HS-5 (cell line): ENCODE results near the gene MROH9.
A peak's percentile ranks its signal among the peaks of the same experiment; 100 is the strongest.
"Not testable (repeated sequence)": the region's sequence is repeated elsewhere in the genome, so short reads cannot be mapped to it uniquely, and the experiment has no call there.

Experiments used
- DNase-seq: peaks from one replicate; pipeline ENCODE4 v3.0.0-alpha.2; 2012; ENCODE audit warnings: low read depth

The MROH9 gene

DNA sequence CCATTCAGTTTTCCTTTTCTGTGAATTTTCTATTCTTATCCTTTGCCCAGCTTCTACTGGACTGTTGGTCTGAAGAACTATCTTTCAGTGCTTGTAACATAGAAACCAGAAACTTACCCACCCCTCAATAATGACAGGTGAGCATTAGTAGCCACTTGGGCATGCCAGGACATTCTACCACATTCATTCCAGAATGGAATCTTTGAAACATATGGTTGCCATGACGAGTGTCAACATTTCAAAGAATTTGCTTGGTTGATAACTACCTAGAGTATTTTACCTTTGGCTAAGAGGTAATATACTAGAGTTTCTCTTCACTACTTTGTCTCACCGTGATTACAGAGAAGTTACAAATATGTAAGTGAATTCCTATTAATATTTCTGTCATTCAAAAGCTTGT lies at the start of gene MROH9:
TSS of gene MROH9 (plus strand) at position 304 of the 400 bp plus-strand sequence. CDS start 10,023 bp downstream, outside the sequence.
- no peak for DNase-seq

DNA sequence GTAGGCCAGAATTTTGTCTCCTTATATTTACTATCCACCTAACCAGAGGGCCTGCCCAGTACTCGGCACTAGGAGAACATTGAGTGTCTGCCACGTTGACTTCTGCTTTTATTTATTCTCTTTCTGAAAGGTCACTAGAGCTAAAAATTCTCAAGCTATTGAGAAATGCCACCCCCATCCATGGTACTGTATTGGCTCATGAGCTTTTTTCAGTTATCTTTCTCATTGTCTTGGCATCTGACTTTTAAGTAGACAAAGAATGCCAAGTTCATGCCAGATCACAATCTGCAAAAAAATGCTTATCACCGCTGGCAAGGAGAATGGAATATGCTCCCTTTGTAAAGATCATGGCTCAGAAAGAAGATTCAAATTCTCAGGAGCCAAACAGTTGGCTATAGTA lies 49.8 kb upstream of the MROH9 start:
- no peak for DNase-seq

- DNase-seq = no peak
Measured at GRCh38 chr1:170886460-170886859, 48.9 kb upstream of the MROH9 start.

DNA sequence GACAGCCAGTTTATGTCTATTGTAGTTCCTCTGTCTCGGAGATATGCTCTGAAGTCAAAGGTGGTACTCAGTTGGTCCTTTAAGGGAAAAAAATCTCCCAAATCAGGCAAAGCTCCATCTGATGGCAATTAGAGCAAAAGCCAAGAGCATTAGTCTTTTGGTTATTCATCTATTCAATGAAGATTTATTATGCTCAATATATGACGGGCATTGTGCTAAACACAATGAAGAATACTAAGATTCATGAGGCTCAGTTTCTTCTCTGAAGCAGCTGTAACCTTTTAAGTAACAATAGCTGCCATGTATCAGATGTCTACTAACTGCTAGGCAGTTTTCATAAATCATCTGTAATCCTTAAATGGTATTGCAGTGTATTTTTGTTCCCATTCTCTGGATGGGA lies 47.6 kb upstream of the MROH9 start:
- DNase-seq = no peak

DNA sequence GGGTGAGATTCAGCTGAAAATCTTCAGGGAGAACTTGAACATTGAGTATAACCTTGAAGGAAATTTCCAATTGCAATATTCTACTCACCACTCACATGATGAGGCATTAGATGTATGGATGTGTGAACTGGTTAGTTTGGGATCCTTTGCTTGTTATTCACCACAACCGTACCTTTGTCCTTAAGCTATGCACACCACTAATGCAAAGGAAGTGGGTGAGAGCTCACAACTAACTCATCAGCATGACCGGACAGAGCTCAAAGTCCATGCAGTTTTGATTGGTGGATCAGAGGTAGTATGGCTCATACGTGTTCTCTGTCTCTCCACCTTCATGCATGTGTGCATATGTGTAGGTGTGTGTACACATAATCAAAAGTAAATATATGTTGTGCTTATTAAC lies 43.5 kb upstream of the MROH9 start:
- DNase-seq = no peak

DNA sequence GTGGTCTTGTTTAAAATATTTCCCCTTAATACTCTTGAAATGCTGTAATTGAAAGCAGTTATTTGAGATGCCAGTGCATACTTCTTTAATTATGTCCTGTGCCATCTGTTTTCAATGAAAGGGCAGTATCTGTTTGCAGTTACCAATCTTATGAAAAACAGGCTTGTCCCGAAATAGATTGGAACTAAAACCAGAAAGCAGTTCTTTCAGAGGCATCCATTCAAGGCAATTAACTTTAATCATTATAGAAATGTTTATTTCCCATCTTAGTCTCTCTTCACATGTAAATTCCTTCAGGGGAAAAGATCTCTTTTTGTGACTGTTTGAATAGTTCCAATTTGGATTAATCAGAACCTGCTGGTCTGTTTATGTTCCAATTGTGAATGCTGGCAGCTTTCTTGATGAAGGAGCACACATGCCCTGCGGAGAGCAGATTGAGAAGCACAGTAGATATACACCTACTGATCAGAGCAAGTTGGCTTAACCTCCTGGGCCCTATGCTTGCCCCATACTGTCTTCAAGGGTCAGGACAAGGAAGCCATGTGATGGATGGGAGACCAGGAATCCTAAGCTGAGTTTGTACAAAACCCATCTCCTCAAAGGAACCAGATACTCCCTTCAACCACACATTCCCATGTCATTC lies 41.6 kb upstream of the MROH9 start:
- no peak for DNase-seq

- no peak for DNase-seq
Measured at GRCh38 chr1:170903961-170904360, 31.4 kb upstream of the MROH9 start.

DNA sequence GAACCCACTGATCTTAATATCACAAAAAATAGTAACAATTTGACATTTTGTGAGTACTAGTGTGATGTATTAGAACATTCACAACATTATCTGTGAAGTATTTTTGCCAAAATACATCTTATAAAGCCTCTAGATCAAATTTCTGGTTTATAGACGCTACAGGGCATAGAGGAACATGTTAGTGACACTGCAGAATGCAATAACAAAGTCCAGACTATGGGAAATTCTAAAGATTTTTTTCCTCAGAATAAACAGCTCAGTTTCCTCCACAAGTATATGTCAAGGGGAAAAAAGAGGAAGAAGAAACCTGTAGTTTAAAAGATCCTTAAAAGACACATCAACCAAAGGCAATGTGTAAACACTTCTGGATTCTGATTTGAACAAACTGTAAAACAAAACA lies 26.4 kb upstream of the MROH9 start:
- DNase-seq = no peak

DNA sequence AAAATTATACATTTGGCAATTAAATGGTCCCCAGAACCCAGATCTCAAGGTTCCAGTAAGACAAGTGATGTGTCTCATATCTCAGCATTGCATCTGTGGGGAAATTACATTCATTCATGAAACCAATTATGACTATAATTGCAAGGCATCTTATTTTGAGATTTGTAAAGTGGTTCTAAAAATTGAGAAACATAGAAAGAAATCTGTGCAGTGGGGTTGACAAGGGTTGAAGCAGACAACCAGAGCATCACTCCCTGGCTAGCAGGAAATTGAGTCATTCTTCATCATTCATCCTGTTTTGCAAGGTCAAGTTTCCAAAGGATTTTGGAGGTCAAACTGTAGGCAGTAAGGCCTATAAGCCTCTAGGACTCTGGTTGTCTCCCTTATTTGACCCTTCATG lies 25.1 kb upstream of the MROH9 start:
- DNase-seq = peak; percentile 66

- no peak for DNase-seq
Measured at GRCh38 chr1:170917373-170917772, 18.0 kb upstream of the MROH9 start.

DNA sequence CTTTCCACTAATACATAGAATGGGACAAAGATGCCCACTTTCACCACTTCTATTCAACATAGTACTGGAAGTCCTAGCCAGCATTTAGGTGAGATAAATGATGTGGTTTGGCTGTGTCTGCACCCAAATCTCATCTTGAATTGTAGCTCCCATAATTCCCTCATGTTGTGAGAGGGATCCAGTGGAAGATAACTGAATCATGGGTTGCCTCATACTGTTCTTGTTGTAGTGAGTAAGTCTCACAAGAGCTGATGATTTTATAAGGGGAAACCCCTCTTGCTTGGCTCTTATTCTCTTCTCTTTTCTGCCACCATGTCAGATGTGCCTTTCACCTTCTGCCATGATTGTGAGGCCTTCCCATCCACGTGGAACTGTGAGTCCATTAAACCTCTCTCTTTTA lies 10.7 kb upstream of the MROH9 start:
- DNase-seq = not testable (repeated sequence)

- DNase-seq = no peak
Measured at GRCh38 chr1:170927955-170928840, 7.1 kb upstream of the MROH9 start.

DNA sequence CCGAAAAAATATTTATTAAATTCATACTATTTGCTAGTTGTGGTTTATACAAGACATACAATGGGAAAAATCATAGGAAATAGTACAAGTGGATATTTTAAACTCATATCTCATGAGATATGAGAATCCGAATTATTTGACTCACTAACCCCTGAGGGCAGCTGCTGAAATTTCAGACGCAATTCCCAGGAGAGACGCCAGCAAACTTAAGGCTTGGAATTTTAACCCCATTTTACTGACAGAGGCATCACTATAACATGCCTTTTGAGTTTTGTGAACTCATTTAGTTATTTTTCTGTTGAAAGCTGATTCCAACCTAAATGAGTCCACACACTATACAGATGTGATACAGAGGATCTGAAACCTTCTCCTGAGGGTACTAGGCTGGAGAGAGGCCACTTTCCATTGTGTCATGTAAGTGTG lies 5.9 kb upstream of the MROH9 start:
- peak; percentile 11 for DNase-seq

GRCh38 chr1:170929835-170930554 lies 5.3 kb upstream of the MROH9 start:
- DNase-seq = peak; percentile 36

DNA sequence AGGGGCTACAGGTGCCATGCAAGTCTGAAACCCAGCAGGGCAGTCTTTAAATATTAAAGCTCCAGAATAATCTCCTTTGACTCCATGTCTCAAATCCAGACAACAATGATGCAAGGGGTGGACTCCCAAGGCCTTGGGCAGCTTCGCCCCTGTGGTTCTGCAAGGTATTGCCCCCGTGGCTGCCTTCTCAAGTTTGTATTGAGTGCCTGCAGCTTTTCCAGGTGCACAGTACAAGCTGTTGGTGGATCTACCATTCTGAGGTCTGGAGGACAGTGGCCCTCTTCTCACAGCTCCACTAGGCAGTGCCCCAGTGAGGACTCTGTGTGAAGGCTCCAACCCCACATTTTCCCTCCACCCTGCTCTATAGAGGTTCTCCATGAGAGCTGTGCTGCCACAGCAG lies 3.7 kb upstream of the MROH9 start:
- DNase-seq = no peak

- DNase-seq = no peak
Measured at GRCh38 chr1:170932236-170932635, 3.1 kb upstream of the MROH9 start.

DNA sequence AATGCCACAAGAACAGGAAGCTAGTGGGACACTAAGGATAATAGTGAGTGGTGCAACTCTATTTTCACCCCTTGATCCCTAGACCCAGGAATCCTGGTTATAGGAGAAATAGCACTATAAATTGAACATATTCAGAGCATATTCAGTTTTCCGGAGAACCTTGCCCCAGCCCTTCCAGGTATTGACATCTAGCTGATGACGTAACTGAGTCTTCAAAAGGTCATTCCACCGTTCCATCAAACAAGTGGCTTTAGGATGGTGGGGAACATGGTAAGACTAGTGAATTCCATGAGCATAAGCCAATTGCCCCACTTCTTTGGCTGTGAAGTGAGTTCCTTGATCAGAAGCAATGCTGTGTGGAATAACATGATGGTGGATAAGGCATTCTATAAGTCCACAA lies 2.9 kb downstream of the MROH9 start:
- DNase-seq = no peak

- no peak for DNase-seq
Measured at GRCh38 chr1:170939476-170939875, 4.1 kb downstream of the MROH9 start.

DNA sequence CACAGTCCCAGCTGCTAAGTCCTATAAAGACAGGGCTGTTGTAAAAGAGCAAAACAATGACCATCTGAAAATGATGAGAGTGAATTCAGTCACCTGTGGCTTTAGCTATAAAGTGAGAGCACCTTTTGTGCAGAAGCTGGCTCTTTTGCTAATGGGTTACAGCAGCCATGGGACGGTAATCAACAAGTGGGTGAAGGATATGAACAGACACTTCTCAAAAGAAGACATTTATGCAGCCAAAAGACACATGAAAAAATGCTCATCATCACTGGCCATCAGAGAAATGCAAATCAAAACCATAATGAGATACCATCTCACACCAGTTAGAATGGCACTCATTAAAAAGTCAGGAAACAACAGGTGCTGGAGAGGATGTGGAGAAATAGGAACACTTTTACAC lies 16.4 kb downstream of the MROH9 start:
- not testable (repeated sequence) for DNase-seq

- peak; percentile 64 for DNase-seq
Measured at GRCh38 chr1:170959385-170959784, 24.1 kb downstream of the MROH9 start.

GRCh38 chr1:170964506-170964905 lies 29.2 kb downstream of the MROH9 start:
- DNase-seq = no peak

DNA sequence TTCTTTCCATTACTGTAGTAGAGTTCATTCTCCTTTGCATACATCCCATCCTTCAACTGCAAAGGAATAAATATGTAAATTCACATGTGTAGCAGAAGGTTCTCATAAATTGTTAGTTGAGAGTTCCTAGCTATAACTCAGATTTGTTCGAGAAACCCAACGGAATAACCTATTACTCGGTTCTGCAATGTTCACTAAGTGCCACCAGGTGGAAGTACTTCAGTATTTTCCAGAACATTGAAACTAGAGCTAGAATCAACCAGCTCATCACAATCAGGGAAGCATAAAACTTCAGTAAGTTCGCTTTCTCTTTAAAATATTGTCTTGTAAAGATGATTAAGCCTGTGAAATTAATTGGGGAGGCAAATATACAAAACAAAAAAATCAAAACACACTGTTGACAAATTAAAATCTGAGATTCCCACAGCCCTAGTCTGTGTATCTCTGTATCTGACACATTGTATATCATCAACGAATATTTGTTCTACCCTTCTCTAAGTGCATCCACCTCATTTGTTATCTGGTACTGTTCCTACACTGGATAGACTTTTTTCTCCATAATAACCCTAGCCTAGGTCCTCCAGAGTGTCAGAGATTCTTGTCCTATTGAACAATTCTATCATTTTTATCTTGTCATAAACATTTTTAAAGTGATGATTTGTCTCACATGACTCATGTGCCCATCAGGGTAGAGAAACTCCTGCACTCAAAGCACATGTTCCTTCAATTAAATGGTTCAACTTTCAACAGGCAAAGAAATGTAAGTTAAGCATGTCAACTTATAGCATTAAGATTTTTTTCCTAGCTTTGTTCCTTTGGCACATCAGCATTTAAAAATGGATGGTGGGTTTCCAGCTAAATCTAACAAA lies 31.9 kb downstream of the MROH9 start:
- DNase-seq = peak; percentile 16
